Measurements from ENCODE around the gene SRBD1.

- TF ChIP-seq CTCF (IDR thresholded peaks at IDR 0.05) (no peak), POLR2A (IDR thresholded peaks at IDR 0.05; ENCODE audit: low read depth) (no peak), POLR2AphosphoS5 (IDR thresholded peaks at IDR 0.05) (no peak), EP300 (IDR thresholded peaks at IDR 0.05) (no peak)
Measured at GRCh38 chr2:45496869-45497268, 114.2 kb downstream of the SRBD1 start.

Measured in esophagus muscularis mucosa (tissue), 4 donors.